H9 (cell line): ENCODE data around the gene RBM33. TPM values are rescaled to one million over a fixed set of nuclear protein-coding genes. Genes with fewer than 3 reads are reported as not detected.

Experiments used
- DNase-seq: peaks from one replicate; pipeline ENCODE4 v3.0.0-alpha.2; 2017
- H2AFZ ChIP-seq: one replicate; pipeline ENCODE4 v1.6.1; 2013; ENCODE audit warnings: mild to moderate bottlenecking, low read length, control low read depth, moderate library complexity
- H2AK5ac ChIP-seq: 2 replicates; pipeline ENCODE4 v1.6.1; 2013; ENCODE audit warnings: low read length, control low read depth, mixed read lengths; ENCODE audit not compliant: insufficient read length
- H2BK120ac ChIP-seq: one replicate; pipeline ENCODE4 v1.6.1; 2013; ENCODE audit warnings: low read depth, mild to moderate bottlenecking, low read length, control low read depth, inconsistent platforms; ENCODE audit not compliant: poor library complexity, severe bottlenecking
- H2BK12ac ChIP-seq: 2 replicates; pipeline ENCODE4 v1.6.1; 2013; ENCODE audit warnings: low read length, control low read depth, mixed read lengths, low read depth; ENCODE audit not compliant: insufficient read length
- H2BK15ac ChIP-seq: 2 replicates; pipeline ENCODE4 v1.6.1; 2013; ENCODE audit warnings: low read depth, low read length, control low read depth
- H2BK20ac ChIP-seq: one replicate; pipeline ENCODE4 v1.6.1; 2013; ENCODE audit warnings: low read depth, mild to moderate bottlenecking, low read length, control low read depth, inconsistent platforms; ENCODE audit not compliant: poor library complexity, severe bottlenecking
- H2BK5ac ChIP-seq: 2 replicates; pipeline ENCODE4 v1.6.1; 2013; ENCODE audit warnings: low read length, control low read depth, mixed read lengths; ENCODE audit not compliant: insufficient read length
- H3K14ac ChIP-seq: 2 replicates; pipeline ENCODE4 v1.6.1; 2013; ENCODE audit warnings: low read length, control low read depth; ENCODE audit not compliant: insufficient read depth
- H3K18ac ChIP-seq: 2 replicates; pipeline ENCODE4 v1.6.1; 2013; ENCODE audit warnings: low read depth, mild to moderate bottlenecking, mixed read lengths, low read length, control low read depth; ENCODE audit not compliant: insufficient read length
- H3K23ac ChIP-seq: 2 replicates; pipeline ENCODE4 v1.6.1; 2013; ENCODE audit warnings: low read length, control low read depth, mixed read lengths, low read depth; ENCODE audit not compliant: insufficient read length
- H3K23me2 ChIP-seq: 2 replicates; pipeline ENCODE4 v1.6.1; 2013; ENCODE audit warnings: low read depth, mild to moderate bottlenecking, mixed read lengths, low read length, control low read depth; ENCODE audit not compliant: insufficient read length, poor library complexity, severe bottlenecking
- H3K27ac ChIP-seq: 2 replicates; pipeline ENCODE4 v1.5.1; 2013; ENCODE audit warnings: low read length, control low read depth, mixed read lengths, low read depth; ENCODE audit not compliant: insufficient read length
- H3K27me3 ChIP-seq: 2 replicates; pipeline ENCODE4 v1.6.1; 2013; ENCODE audit warnings: low read length, control low read depth, inconsistent platforms; ENCODE audit not compliant: insufficient read depth
- H3K4ac ChIP-seq: 2 replicates; pipeline ENCODE4 v1.6.1; 2013; ENCODE audit warnings: low read depth, mild to moderate bottlenecking, control low read depth, inconsistent platforms, low read length, moderate library complexity
- H3K4me1 ChIP-seq: 2 replicates; pipeline ENCODE4 v1.6.1; 2013; ENCODE audit warnings: low read length, control low read depth, inconsistent platforms; ENCODE audit not compliant: insufficient read depth
- H3K4me2 ChIP-seq: 2 replicates; pipeline ENCODE4 v1.6.1; 2013; ENCODE audit warnings: low read length, control low read depth, mixed read lengths; ENCODE audit not compliant: insufficient read length, insufficient read depth
- H3K56ac ChIP-seq: 2 replicates; pipeline ENCODE4 v1.6.1; 2013; ENCODE audit warnings: low read depth, mild to moderate bottlenecking, mixed read lengths, low read length, control low read depth; ENCODE audit not compliant: insufficient read length
- H3K79me1 ChIP-seq: 2 replicates; pipeline ENCODE4 v1.6.1; 2013; ENCODE audit warnings: low read depth, mild to moderate bottlenecking, moderate library complexity, low read length, control low read depth, inconsistent platforms; ENCODE audit not compliant: insufficient read depth, poor library complexity, severe bottlenecking
- H3K79me2 ChIP-seq: 2 replicates; pipeline ENCODE4 v1.6.1; 2013; ENCODE audit warnings: low read length, control low read depth, inconsistent platforms; ENCODE audit not compliant: insufficient read depth
- H3K9ac ChIP-seq: 2 replicates; pipeline ENCODE4 v1.6.1; 2013; ENCODE audit warnings: low read length, control low read depth, mixed read lengths; ENCODE audit not compliant: insufficient read length; ENCODE audit errors: extremely low read depth
- H3K9me3 ChIP-seq: one replicate; pipeline ENCODE4 v1.6.1; 2013; ENCODE audit warnings: low read depth, low read length, inconsistent platforms; ENCODE audit not compliant: control insufficient read depth
- H3T11ph ChIP-seq: one replicate; pipeline ENCODE4 v1.6.1; 2013; ENCODE audit warnings: mild to moderate bottlenecking, low read length, control low read depth, inconsistent platforms
- H4K20me1 ChIP-seq: one replicate; pipeline ENCODE4 v1.6.1; 2013; ENCODE audit not compliant: control insufficient read depth, insufficient read length, insufficient read depth
- H4K5ac ChIP-seq: 2 replicates; pipeline ENCODE4 v1.6.1; 2013; ENCODE audit warnings: low read depth, mild to moderate bottlenecking, mixed read lengths, low read length, control low read depth; ENCODE audit not compliant: insufficient read length
- H4K8ac ChIP-seq: replicated peaks from 2 replicates; pipeline ENCODE4 v1.6.1; 2013; ENCODE audit warnings: low read length, control low read depth, mixed read lengths, low read depth; ENCODE audit not compliant: insufficient read length
- H4K91ac ChIP-seq: 2 replicates; pipeline ENCODE4 v1.6.1; 2013; ENCODE audit warnings: low read depth, mild to moderate bottlenecking, moderate library complexity, mixed read lengths, low read length, control low read depth; ENCODE audit not compliant: insufficient read length
- H3K27ac Mint-ChIP-seq, 3 experiments: 2 replicates in 2 of 3; 3 replicates in 1 of 3; pipeline ENCODE4 v1.8.0; 2020 to 2021; ENCODE audit warnings: mixed read lengths in 3 of 3, mild to moderate bottlenecking in 1 of 3, moderate library complexity in 1 of 3
- H3K27me3 Mint-ChIP-seq: 2 replicates; pipeline ENCODE4 v1.8.0; 2021; ENCODE audit warnings: low read depth, mild to moderate bottlenecking, moderate library complexity, mixed read lengths
- H3K36me3 Mint-ChIP-seq, 3 experiments: 2 replicates in 2 of 3; 3 replicates in 1 of 3; pipeline ENCODE4 v1.8.0; 2020 to 2021; ENCODE audit warnings: low read depth in 3 of 3, mixed read lengths in 3 of 3; ENCODE audit not compliant: insufficient read depth in 1 of 3
- H3K4me1 Mint-ChIP-seq, 2 experiments: 2 replicates each; pipeline ENCODE4 v1.8.0; 2020; ENCODE audit warnings: mixed read lengths in 2 of 2
- H3K4me3 Mint-ChIP-seq, 2 experiments: 2 replicates in 1 of 2; 3 replicates in 1 of 2; pipeline ENCODE4 v1.8.0; 2020 to 2021; ENCODE audit warnings: mild to moderate bottlenecking in 2 of 2, mixed read lengths in 2 of 2, moderate library complexity in 1 of 2
- H3K9me3 Mint-ChIP-seq, 2 experiments: 2 replicates in 1 of 2; 3 replicates in 1 of 2; pipeline ENCODE4 v1.8.0; 2020; ENCODE audit warnings: mild to moderate bottlenecking in 2 of 2, mixed read lengths in 2 of 2, moderate library complexity in 1 of 2
- whole genome bisulfite sequencing: extraction: QIAGEN DNeasy Blood & Tissue Kit; methylation state at CpG from one replicate; pipeline ENCODE4 v1.1.7; 2013; ENCODE audit warnings: missing lambda C conversion rate, low lambda C conversion rate, mixed read lengths; ENCODE audit not compliant: insufficient read length; ENCODE audit errors: extremely low coverage; 5-methylcytosine and 5-hydroxymethylcytosine counted together
- total RNA-seq: library from RNA; stranded (reverse); gene quantifications from 2 replicates; pipeline ENCODE4 v1.2.1, GENCODE V29; 2021
- TF ChIP-seq, protein P1 (sequence below): fragments of 200-600 bp; sonication (generic); conservative IDR thresholded peaks from 3 replicates; pipeline ENCODE4 v1.8.0; 2021; ENCODE audit warnings: antibody characterized with exemption, mild to moderate bottlenecking

Gene RBM33
- total RNA-seq, 1 experiment from 2014 or later, result 71.3 TPM

DNA sequence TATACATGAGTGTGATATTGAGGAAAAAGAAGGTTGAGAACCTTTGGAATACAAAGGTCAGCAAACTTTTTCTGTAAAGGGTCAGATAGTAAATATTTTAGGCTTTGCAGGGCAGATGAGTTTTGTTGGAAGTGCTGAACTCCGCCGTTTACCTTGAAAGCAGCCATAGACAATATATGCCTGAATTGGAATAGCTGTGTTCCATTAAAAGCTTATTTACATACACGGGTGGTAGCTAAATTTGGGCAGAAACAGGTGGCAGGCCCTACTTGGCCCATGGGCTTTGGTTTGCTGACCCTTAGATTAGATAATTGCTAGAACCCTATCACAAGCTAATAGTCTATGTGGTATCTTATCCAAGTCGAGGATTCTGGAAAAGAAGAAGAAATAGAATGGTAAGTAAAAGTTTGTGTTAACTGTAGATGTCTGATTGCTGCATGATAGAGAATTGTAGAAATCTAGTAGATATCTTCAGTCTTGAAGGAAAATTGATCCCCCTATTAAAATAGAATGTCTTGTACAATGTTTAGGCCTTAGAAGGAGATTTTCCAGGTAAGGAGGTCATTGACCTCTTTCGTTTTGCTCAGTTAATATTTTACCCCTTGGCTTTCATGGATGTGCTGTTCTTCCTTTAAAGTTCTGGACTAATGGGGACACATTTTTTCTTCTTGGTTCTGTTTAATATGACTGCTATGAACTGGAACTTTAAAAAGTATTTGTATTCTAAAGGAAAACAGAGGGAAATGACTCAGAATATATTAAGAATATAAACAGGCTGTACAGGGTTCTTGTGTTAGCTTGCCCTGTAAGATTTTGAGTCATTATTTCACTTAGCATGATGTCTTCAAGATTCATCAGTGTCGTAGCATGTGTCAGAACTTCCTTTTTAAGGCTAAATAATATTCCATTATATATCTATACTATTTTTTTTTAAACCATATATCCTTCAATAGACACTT lies 8.0 kb downstream of the RBM33 start:
- Histone ChIP-seq H3K27ac (no peak overlapping the region), H3K56ac (no peak overlapping the region), H3K9me3 (no peaks in the 10 kb centered on the region), H4K20me1 (no peaks in the 10 kb centered on the region), H3K14ac (no peak overlapping the region), H3K79me2 (peaks cover 51% of the 10 kb centered on the region), H3K79me1 (peaks cover 6% of the 10 kb centered on the region), H4K91ac (no peak overlapping the region), H3K18ac (no peak overlapping the region), H3T11ph (no peak overlapping the region), H3K23me2 (no peaks in the 10 kb centered on the region), H3K4ac (no peak overlapping the region), H3K27me3 (no peaks in the 10 kb centered on the region), H2AK5ac (no peak overlapping the region), H2BK20ac (no peak overlapping the region), H2BK120ac (no peak overlapping the region), H3K4me2 (no peak overlapping the region), H4K5ac (no peak overlapping the region), H2AFZ (no peak overlapping the region), H3K4me1 (no peaks in the 10 kb centered on the region), H4K8ac (no peak overlapping the region), H2BK5ac (no peak overlapping the region), H3K9ac (no peak overlapping the region), H2BK12ac (no peak overlapping the region), H3K23ac (no peak overlapping the region), H2BK15ac (no peak overlapping the region)
- Mint-ChIP-seq H3K4me1 (peaks cover 8 to 15% of the 10 kb centered on the region in 2 experiments), H3K27me3 (no peaks in the 10 kb centered on the region), H3K9me3 (peaks cover 16 to 22% of the 10 kb centered on the region in 2 experiments), H3K27ac (no peak overlapping the region), H3K4me3 (no peak overlapping the region), H3K36me3 (peaks cover 23 to 27% (median 26%) of the 10 kb centered on the region in 3 experiments)
- DNase-seq, result no peak
- WGBS, result no CpG with 5 or more reads among the region's 6 CpGs
- TF ChIP-seq, protein P1, sequence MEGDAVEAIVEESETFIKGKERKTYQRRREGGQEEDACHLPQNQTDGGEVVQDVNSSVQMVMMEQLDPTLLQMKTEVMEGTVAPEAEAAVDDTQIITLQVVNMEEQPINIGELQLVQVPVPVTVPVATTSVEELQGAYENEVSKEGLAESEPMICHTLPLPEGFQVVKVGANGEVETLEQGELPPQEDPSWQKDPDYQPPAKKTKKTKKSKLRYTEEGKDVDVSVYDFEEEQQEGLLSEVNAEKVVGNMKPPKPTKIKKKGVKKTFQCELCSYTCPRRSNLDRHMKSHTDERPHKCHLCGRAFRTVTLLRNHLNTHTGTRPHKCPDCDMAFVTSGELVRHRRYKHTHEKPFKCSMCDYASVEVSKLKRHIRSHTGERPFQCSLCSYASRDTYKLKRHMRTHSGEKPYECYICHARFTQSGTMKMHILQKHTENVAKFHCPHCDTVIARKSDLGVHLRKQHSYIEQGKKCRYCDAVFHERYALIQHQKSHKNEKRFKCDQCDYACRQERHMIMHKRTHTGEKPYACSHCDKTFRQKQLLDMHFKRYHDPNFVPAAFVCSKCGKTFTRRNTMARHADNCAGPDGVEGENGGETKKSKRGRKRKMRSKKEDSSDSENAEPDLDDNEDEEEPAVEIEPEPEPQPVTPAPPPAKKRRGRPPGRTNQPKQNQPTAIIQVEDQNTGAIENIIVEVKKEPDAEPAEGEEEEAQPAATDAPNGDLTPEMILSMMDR, result no peak
